Measurements from ENCODE around the gene MAP3K13.

Gene MAP3K13

DNA sequence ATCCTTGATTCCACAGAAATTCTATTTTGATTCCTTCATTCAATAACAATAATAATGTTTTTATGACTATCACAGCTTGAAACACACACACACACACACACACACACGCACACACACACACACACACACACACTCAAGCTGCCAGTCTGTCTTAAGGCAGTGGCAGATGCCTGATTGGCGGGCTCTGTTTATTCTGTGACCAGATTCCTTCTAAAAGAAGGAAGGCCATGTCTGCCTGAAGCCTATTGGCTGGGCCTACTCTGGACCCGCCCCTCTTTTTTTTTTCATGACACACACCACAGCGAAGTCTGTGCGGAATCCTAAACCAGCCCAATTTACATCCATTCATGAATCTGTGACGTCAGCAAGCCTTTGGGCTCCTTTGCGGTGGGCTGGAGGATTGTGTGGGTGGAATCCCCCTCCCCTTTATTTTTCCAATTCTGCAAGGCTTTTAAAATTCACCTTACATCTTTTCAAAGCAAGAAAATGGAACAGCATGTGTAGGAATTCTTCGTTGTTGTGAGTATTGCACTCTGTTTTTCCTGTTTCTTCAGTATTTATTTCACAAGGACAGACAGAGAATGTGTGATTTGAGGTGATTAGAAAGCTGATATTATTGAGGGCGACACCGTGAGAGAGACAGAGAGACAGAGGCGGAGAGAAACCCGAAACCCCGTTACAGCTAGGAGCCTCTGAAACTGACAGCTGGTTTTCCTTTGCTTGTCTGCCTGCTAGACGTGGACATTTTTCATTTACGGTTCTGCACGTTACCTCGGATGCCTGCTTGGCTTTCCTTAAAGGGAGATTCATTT lies at the start of gene MAP3K13:
Gene MAP3K13 (plus strand): TSS at position 287 of the 812 bp plus-strand sequence. CDS start 65,446 bp downstream, outside the sequence.
- DNase-seq (ENCODE audit: low read depth in 2 of 2), result no peak

DNA sequence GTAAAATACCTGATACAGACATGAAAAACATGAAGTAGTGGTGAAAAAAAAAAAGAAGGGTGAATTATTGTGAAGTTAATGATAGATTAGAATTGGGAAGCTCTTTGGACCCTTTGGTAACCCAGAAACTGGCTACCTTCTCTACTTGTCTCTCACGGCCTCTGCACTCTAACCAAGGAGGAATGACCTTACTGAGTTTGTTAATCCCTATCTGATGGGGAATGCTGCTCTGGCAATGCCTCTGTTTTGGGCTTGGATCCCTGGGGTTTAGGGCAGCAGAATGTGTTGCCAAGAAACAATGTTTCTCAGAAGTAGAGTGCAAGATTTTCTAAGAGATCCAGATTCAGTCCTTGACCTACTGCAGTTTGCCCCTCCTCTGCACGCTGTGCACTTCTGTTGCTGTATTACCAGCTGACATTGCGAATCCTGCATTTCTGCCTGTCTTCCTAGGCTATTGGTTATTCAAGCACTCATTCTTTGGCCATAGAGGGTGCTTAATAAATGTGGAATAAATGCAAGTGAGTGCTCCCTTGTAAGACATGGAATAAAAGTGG lies 49.2 kb upstream of the MAP3K13 start:
- no peak for DNase-seq (ENCODE audit: low read depth in 2 of 2)

DNA sequence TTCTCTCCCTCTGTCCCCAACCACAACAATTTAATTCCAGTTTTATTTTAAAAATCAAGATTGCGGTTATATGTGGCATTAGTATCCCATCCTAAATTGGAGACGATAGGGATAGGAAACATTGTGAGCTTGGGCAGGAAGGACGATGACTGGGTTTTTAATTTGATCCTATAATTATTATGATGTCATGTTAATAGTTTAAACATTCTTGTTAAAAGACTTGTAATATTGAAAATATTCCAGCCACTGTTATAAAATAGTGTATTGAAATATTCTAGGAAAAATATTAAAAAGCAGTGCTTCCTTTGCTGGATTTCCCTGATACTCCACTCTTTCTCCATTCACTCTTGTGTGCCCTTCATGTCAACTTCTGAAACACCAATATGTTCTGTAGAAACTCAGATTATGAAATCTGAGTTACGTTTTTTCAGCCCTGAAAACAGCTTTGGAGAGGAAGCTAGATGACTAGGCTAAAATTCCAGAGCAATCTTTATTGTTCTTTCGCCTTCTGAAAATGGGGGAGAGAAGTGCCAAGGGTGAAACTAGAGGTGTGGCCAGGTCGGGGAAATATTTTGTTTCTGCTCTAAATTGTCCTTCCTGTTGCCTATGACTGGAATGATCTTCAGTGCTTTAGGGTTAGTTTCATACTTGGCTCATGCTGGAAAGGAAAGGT lies 46.1 kb upstream of the MAP3K13 start:
- no peak for DNase-seq (ENCODE audit: low read depth in 2 of 2)

- DNase-seq (ENCODE audit: low read depth in 2 of 2), result no peak
Measured at GRCh38 chr3:185317674-185318073, 45.3 kb upstream of the MAP3K13 start.

DNA sequence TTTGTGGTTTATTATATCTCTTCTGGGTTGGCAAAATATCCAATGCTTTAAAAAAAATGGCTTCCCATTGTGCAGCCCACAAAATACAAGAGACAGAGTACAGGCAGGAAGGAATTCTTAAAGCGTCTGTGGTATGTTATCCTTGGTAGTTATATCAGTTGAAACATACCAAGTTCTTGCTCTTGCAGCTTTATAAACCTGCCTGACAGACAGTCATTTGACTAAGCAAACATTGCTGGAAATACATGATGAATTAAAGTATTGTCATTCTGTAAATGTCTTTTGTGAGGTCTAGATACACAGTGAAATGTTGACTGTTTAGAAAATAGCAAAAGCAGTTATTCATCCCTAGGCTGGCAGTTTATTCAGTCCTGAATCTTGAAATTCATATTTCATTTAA lies 44.8 kb upstream of the MAP3K13 start:
- DNase-seq (ENCODE audit: low read depth in 2 of 2), result no peak

DNA sequence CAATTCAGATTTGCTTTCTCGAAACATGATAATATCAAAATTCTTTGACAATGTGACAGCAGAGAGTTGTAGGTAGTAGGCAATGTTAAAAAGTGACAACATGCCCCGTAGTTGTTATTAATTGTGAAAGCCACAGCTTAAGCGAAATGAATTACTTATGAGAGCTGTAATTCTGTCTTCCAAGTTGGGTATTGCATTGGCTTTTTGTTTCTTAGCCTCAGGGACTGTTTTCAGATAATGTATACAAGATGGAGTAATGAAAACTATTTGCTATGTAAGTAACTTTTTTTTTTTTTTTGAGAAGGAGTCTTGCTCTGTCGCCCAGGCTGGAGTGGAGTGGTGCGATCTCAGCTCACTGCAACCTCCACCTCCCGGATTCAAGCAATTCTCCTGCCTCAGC lies 43.1 kb upstream of the MAP3K13 start:
- no peak for DNase-seq (ENCODE audit: low read depth in 2 of 2)

GRCh38 chr3:185320949-185321348 lies 42.0 kb upstream of the MAP3K13 start:
- no peak for DNase-seq (ENCODE audit: low read depth in 2 of 2)

DNA sequence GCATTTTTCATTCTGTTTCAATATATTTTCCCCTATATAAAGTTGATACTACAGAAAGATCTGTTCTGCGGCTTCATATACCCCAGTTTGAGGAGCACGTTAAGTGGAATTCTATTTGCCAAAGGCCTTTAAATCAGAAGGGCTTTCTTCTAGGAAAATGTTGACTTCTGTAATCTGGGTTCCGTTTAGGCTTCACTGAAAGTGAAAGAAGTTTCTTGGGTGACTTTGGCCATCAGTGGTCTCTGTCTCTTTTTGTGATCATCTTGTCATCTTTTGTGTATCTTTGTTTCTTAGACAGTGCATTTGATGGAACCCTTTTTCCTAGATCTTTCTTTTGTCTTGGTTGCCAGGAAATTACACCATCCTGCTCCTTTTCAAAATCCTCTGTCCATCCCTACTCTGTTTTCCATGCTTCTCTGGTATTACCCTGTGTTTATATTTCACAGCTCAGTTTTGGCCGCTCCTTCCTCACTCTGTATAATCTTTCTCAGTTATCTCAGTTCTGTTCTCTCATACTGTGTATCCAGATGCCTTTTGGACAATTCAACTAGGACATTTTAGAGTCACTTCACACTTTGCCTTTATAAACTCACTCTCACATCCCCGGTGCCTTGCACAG lies 40.7 kb upstream of the MAP3K13 start:
- no peak for DNase-seq (ENCODE audit: low read depth in 2 of 2)

- no peak for DNase-seq (ENCODE audit: low read depth in 2 of 2)
Measured at GRCh38 chr3:185325946-185326791, 36.8 kb upstream of the MAP3K13 start.

- no peak for DNase-seq (ENCODE audit: low read depth in 2 of 2)
Measured at GRCh38 chr3:185327062-185327461, 35.9 kb upstream of the MAP3K13 start.

DNA sequence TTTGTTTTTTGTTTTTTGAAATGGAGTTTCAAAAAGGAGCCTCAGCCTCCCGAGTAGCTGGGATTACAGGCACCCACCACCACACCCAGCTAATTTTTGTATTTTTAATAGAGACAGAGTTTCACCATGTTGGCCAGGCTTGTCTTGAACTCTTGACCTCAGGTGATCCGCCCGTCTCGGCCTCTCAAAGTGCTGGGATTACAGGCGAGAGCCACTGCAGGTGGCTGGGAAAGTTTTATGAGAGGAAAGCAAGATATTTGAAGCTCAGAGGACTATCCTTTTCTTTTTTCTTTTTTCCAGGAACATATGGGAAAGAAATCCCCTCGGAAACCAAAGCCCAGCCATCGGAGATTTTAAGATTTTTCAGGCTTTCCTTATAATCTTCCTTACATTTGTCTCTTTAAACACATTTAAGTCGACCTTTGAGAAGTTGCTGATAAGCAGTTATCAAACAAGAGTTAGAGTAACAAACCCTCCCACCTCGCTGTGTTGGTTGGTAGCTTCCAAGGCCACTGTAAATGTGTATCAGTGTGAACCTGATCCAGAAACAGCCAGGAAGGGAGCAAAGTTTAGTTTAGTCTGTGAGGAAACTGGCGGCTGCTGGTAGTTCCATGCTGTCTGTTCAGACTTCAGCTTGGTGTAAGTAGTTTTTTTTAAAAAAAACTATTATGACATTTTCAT lies 34.5 kb upstream of the MAP3K13 start:
- DNase-seq (ENCODE audit: low read depth in 2 of 2), result no peak

DNA sequence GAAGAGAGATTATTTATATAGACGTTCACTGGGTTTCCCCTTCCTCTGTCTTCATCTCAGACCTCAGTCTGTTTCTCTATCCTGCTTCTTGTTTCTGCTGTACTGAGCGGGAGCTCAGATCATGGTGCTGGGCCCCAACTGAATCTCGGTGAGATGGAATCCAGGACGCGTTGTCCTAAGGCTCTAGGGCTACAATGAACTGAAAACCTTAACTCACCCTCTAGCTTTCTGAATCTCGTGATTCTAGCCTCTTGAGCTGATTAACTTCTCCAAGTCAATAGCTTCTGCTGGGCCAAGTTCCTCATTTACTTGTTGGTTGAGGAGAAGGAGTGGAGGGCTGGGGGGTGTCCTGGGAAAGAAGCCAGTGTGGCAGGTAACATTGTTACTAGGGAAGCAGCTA lies 32.7 kb upstream of the MAP3K13 start:
- no peak for DNase-seq (ENCODE audit: low read depth in 2 of 2)

DNA sequence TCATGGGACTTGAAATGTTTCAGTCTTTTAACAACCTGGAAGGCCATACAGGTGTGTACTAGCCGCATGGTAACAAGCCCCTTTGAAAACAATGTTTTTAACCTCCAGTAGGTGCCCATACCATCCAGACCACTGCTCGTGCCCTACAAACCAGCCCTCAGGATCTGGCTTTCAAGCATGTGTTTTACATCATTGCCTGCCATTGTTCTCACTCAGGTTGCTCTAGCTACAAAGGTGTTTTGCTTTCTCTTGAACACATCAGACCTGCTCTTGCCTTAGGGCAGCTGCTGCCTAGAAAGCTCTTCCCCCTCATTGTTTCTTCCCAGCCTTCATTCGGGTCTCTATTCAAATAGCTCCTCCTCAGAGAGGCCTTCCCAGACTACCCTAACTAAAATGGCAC lies 32.3 kb upstream of the MAP3K13 start:
- DNase-seq (ENCODE audit: low read depth in 2 of 2), result no peak

- no peak for DNase-seq (ENCODE audit: low read depth in 2 of 2)
Measured at GRCh38 chr3:185332026-185332735, 30.8 kb upstream of the MAP3K13 start.

- DNase-seq (ENCODE audit: low read depth in 2 of 2), result no peak
Measured at GRCh38 chr3:185335799-185336198, 27.1 kb upstream of the MAP3K13 start.

DNA sequence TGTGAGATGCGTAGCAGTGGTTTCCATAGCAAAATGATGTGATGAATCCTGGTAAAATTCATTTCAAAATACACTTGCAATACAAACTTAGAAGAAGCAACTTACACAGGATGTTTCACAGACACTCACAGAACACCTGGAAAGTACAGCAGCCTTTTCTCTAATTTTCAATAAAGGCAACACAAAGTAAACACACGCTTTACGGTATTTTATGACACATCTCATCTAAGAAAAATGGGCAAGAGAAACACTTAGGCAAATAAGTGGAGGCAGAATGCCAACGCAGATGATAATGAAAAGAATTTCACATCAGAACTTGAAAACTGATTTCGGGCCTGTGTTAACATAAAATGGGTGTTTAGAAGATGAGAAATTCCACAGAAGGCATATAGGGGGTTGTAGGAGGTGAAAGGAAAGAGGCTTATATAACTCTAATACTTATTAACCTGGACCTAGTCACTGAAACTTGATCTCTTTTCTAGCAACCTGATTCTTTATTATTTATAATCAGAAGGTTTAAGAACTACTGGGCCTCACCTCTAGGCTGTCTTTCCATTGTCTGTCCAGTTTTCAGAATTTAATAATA lies 25.6 kb upstream of the MAP3K13 start:
- no peak for DNase-seq (ENCODE audit: low read depth in 2 of 2)

- DNase-seq (ENCODE audit: low read depth in 2 of 2), result no peak
Measured at GRCh38 chr3:185339945-185340344, 23.0 kb upstream of the MAP3K13 start.

DNA sequence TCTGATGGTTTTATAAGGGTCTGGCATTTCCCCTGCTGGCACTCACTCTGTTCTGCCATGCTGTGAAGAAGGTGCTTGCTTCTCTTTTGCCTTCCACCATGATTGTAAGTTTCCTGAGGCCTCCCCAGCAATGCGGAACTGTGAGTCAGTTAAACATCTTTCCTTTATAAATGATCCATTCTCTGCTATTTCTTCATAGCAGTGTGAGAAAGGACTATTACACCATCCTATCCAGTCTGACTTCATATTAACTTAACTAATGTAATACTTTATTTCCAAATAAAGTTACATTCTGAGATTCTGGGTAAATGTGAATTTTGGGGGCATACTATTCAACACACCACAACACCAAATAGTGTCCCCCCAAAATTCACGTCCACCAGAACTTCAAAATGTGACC lies 22.2 kb upstream of the MAP3K13 start:
- no peak for DNase-seq (ENCODE audit: low read depth in 2 of 2)

DNA sequence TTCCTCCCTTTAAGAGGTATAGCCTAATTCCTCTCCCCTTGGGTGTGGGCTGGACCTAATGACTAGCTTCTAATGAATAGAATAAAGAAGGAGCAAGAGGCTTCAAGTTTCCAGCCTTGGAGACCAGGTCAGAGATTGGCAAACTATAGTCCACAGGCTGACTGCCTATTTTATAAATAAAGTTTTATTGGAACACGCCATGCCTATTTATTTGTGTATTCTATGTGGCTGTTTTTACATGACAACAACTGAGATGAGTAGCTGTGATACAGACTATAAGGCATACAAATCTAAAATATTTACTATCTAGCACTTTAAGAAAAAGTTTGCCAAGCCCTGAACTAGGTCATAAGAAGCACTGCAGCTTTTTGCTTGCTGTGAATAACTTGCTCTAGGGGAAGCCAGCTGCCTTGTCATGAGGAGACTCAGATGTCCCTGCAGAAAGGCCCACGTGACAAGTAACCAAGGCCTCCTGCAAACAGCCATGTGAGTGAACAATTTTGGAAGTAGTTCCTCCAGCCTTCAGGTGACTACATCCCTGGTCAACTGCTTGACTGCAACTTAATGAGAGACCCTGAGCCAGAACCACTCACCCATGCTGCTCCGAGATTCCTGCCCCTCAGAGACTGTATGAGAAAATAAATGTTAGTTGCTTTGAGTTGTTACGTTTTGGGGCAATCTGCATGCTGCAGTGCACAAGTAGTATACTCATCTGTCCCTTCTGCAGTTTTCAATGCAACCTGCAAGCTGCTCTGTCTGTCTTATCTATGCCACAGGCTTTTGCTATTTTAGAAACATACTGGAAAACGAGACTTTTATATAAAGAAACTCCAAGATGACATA lies 21.1 kb upstream of the MAP3K13 start:
- DNase-seq (ENCODE audit: low read depth in 2 of 2), result no peak
